Panc1 (cell line): ENCODE measurements around the gene FAM187B. TPM values are rescaled to one million over a fixed set of nuclear protein-coding genes. Genes with fewer than 3 reads are reported as not detected.

ENCODE experiments used
- ATAC-seq: fragments of 200-7000 bp; cut with Tn5 transposase; 2 replicates; pipeline ENCODE4 v1.9.1; 2020; ENCODE audit warnings: mild to moderate bottlenecking, moderate library complexity
- BruUV-seq: library from RNA; stranded (reverse); fragments of 400-500 nt; replicated peaks from 2 replicates; lab custom pipeline; 2021; lab: Mats Ljungman, UMichigan
- CTCF ChIA-PET: fragments of 300-600 bp; sonication (Branson Sonifier 250); formaldehyde crosslinking; loops from one replicate; lab custom pipeline; 2022; ENCODE audit warnings: antibody characterized with exemption; lab: Charles Lee
- POLR2A ChIA-PET: fragments of 300-600 bp; sonication (Branson Sonifier 250); formaldehyde crosslinking; loops from one replicate; lab custom pipeline; 2022; ENCODE audit warnings: antibody characterized with exemption; lab: Charles Lee
- DNase-seq: peaks from one replicate; pipeline ENCODE4 v3.0.0-alpha.2; 2010; ENCODE audit warnings: low read depth, low spot score
- H3K27ac ChIP-seq: 2 replicates; pipeline ENCODE4 v1.5.1; 2011; ENCODE audit warnings: mild to moderate bottlenecking, low read length, inconsistent platforms
- H3K27me3 ChIP-seq: fragments of 200-500 bp; sonication (Bioruptor generic); 2 replicates; pipeline ENCODE4 v1.6.0; 2014; ENCODE audit warnings: low read length, inconsistent platforms; ENCODE audit not compliant: control insufficient read depth, insufficient read depth
- H3K36me3 ChIP-seq: fragments of 200-500 bp; sonication (Bioruptor generic); 2 replicates; pipeline ENCODE4 v1.5.1; 2014; ENCODE audit warnings: inconsistent platforms, mild to moderate bottlenecking, low read length, moderate library complexity; ENCODE audit not compliant: control insufficient read depth, insufficient read depth
- H3K4me1 ChIP-seq: 2 replicates; pipeline ENCODE4 v1.5.1; 2011; ENCODE audit warnings: inconsistent platforms, mild to moderate bottlenecking, low read length, moderate library complexity; ENCODE audit not compliant: control insufficient read depth, insufficient read depth
- H3K4me3 ChIP-seq, 2 experiments: 2 replicates each; pipeline ENCODE4 v1.5.1; 2011 to 2012; ENCODE audit warnings: low read depth in 2 of 2, low read length in 2 of 2, mild to moderate bottlenecking in 2 of 2, inconsistent platforms in 1 of 2, moderate library complexity in 1 of 2
- H3K9me3 ChIP-seq: fragments of 200-500 bp; sonication (Bioruptor generic); 2 replicates; pipeline ENCODE4 v1.5.1; 2014; ENCODE audit warnings: low read depth, mild to moderate bottlenecking, inconsistent platforms, low read length, moderate library complexity; ENCODE audit not compliant: control insufficient read depth, insufficient read depth
- CTCF ChIP-seq: fragments of 450-650 bp; IDR thresholded peaks from 2 replicates; pipeline ENCODE4 v1.5.1; 2017; ENCODE audit warnings: mild to moderate bottlenecking
- POLR2AphosphoS5 ChIP-seq: IDR thresholded peaks from 2 replicates; pipeline ENCODE4 v1.6.1; 2012; ENCODE audit warnings: mild to moderate bottlenecking, low read depth, low read length, moderate library complexity
- REST ChIP-seq, 2 experiments: IDR thresholded peaks; 2 replicates each; pipeline ENCODE4 v1.6.1; 2011 to 2012; ENCODE audit warnings: low read depth in 2 of 2, control low read depth in 1 of 2, low read length in 1 of 2, mild to moderate bottlenecking in 1 of 2, moderate library complexity in 1 of 2; ENCODE audit not compliant: insufficient read depth in 1 of 2
- SIN3A ChIP-seq: IDR thresholded peaks from 2 replicates; pipeline ENCODE4 v1.6.1; 2012; ENCODE audit warnings: low read depth, mild to moderate bottlenecking, low read length, moderate library complexity, borderline replicate concordance; ENCODE audit not compliant: insufficient read depth
- TCF7L2 ChIP-seq: IDR thresholded peaks from 2 replicates; pipeline ENCODE4 v1.6.1; 2011; ENCODE audit warnings: mild to moderate bottlenecking, low read depth, low read length, inconsistent platforms
- in situ Hi-C: cut with HindIII; loops from 2 replicates; pipeline ENCODE4 v1.10.0; 2016; ENCODE audit warnings: low sequenced_read_pairs, low pct_unique_long_range_greater_than_20kb
- intact Hi-C: fragments of 100-400 bp; cut with micrococcal nuclease; formaldehyde crosslinking; loops from one replicate; pipeline ENCODE4 v1.10.0; 2022; ENCODE audit not compliant: unreplicated experiment
- total RNA-seq: library from RNA; stranded (reverse); gene quantifications from one replicate; pipeline ENCODE4 v1.2.1, GENCODE V29; 2021; ENCODE audit not compliant: unreplicated experiment

Gene FAM187B
- total RNA-seq, 1 experiment from 2014 or later: not detected

GRCh38 chr19:35216833-35217648, 11.5 kb downstream of the FAM187B start:
- in situ Hi-C loops: no loop called here
- CTCF ChIA-PET: no interaction called here
- no peaks in the 10 kb centered on the region for H3K9me3 ChIP-seq
- H3K27me3 ChIP-seq: no peaks in the 10 kb centered on the region; the same call in 1 of the 2 replicates
- no peak overlapping the region for H3K4me3 ChIP-seq
- ATAC-seq (no peak), DNase-seq (no peak)
- intact Hi-C loops: no loop called here
- H3K4me1 ChIP-seq: peaks cover 6% of the 10 kb centered on the region; the same call in 1 of the 2 replicates
- TF ChIP-seq SIN3A (no peak), REST (IDR thresholded peaks at IDR 0.05; ENCODE audit: insufficient read depth in 1 of 2, low read depth in 2 of 2, low read length in 1 of 2) (no peak), POLR2AphosphoS5 (no peak), TCF7L2 (no peak), CTCF (no peak)
- no TSS peak for BruUV-seq
- H3K27ac ChIP-seq: no peak overlapping the region
- no peaks in the 10 kb centered on the region for H3K36me3 ChIP-seq
- POLR2A ChIA-PET: no interaction called here

- BruUV-seq: no TSS peak
- POLR2A ChIA-PET: interaction anchor here (0.7 kb wide), 1 partner anchor 9 kb away, joined by 3 read pairs; no protein-coding TSS in a partner anchor
Observed at GRCh38 chr19:35216016-35216832, 12.3 kb downstream of the FAM187B start.

More at GRCh38 chr19:35216016-35216832, 12.3 kb downstream of the FAM187B start:
- TF ChIP-seq REST (IDR thresholded peaks at IDR 0.05; ENCODE audit: insufficient read depth in 1 of 2, low read depth in 2 of 2, low read length in 1 of 2) (no peak), POLR2AphosphoS5 (no peak), TCF7L2 (no peak)
- no peak overlapping the region for H3K4me3 ChIP-seq
- DNase-seq (no peak), ATAC-seq (no peak)
- no peaks in the 10 kb centered on the region for H3K36me3 ChIP-seq
- in situ Hi-C loops (no loop called here), intact Hi-C loops (no loop called here)
- peaks cover 6% of the 10 kb centered on the region; the same call in 1 of the 2 replicates for H3K4me1 ChIP-seq
- no peak overlapping the region for H3K27ac ChIP-seq
- CTCF ChIA-PET: no interaction called here
- no peaks in the 10 kb centered on the region; the same call in 1 of the 2 replicates for H3K27me3 ChIP-seq
- H3K9me3 ChIP-seq: no peaks in the 10 kb centered on the region
